OCI-LY7 (cell line): ENCODE measurements around the gene JPT2. TPM values are rescaled to one million over a fixed set of nuclear protein-coding genes. Genes with fewer than 3 reads are reported as not detected.

ENCODE experiments used
- BruUV-seq: library from RNA; stranded (reverse); fragments of 400-500 nt; replicated peaks from 2 replicates; lab custom pipeline; 2021; lab: Mats Ljungman, UMichigan
- CTCF ChIA-PET: fragments of 300-600 bp; sonication (Branson Sonifier 250); formaldehyde crosslinking; loops from one replicate; lab custom pipeline; 2022; ENCODE audit warnings: antibody characterized with exemption; ENCODE audit not compliant: unreplicated experiment; lab: Charles Lee
- POLR2A ChIA-PET: fragments of 300-600 bp; sonication (Branson Sonifier 250); formaldehyde crosslinking; loops from one replicate; lab custom pipeline; 2022; ENCODE audit warnings: antibody characterized with exemption; lab: Charles Lee
- DNase-seq: peaks from one replicate; pipeline ENCODE4 v3.0.0-alpha.2; 2015; ENCODE audit warnings: low spot score
- H2AFZ ChIP-seq: fragments of 200-600 bp; sonication (generic), shearing (Covaris generic); 2 replicates; pipeline ENCODE4 v1.6.1; 2014; ENCODE audit warnings: mild to moderate bottlenecking, antibody characterized with exemption, low read length, moderate library complexity
- H3K27ac ChIP-seq: fragments of 200-600 bp; sonication (generic); 2 replicates; pipeline ENCODE4 v1.5.1; 2014; ENCODE audit warnings: mixed run types, low read depth, mild to moderate bottlenecking, moderate library complexity, low read length, inconsistent platforms; ENCODE audit not compliant: poor library complexity, severe bottlenecking
- H3K36me3 ChIP-seq: fragments of 200-600 bp; sonication (generic); 2 replicates; pipeline ENCODE4 v1.6.1; 2014; ENCODE audit warnings: mild to moderate bottlenecking, antibody characterized with exemption, low read length, moderate library complexity, mixed read lengths; ENCODE audit not compliant: insufficient read depth
- H3K4me1 ChIP-seq: fragments of 200-600 bp; sonication (generic); 2 replicates; pipeline ENCODE4 v1.5.1; 2014; ENCODE audit warnings: mild to moderate bottlenecking, low read length; ENCODE audit not compliant: insufficient read depth, poor library complexity, severe bottlenecking
- H3K4me2 ChIP-seq: fragments of 200-600 bp; sonication (generic); 2 replicates; pipeline ENCODE4 v1.6.1; 2014; ENCODE audit warnings: mild to moderate bottlenecking, low read length
- H3K4me3 ChIP-seq: fragments of 200-600 bp; sonication (generic); 2 replicates; pipeline ENCODE4 v1.5.1; 2014; ENCODE audit warnings: mild to moderate bottlenecking, low read depth, low read length; ENCODE audit not compliant: poor library complexity, severe bottlenecking
- H3K79me2 ChIP-seq: fragments of 200-600 bp; sonication (generic); 2 replicates; pipeline ENCODE4 v1.6.1; 2016; ENCODE audit warnings: low read depth, mild to moderate bottlenecking, low read length, moderate library complexity, mixed read lengths; ENCODE audit not compliant: insufficient read depth
- H3K9me2 ChIP-seq: fragments of 200-600 bp; sonication (generic); 2 replicates; pipeline ENCODE4 v1.6.1; 2016; ENCODE audit warnings: mild to moderate bottlenecking, low read length, mixed read lengths; ENCODE audit not compliant: insufficient read depth
- H3K9me3 ChIP-seq: fragments of 200-600 bp; sonication (generic); 2 replicates; pipeline ENCODE4 v1.6.1; 2014; ENCODE audit warnings: mild to moderate bottlenecking, mixed run types, low read length, mixed read lengths
- H4K20me1 ChIP-seq: fragments of 200-600 bp; sonication (generic); 2 replicates; pipeline ENCODE4 v1.6.1; 2014; ENCODE audit warnings: mild to moderate bottlenecking, antibody characterized with exemption, low read length, moderate library complexity, mixed read lengths; ENCODE audit not compliant: insufficient read depth
- EZH2phosphoT487 ChIP-seq: fragments of 200-600 bp; sonication (generic); IDR thresholded peaks from 2 replicates; pipeline ENCODE4 v1.6.1; 2018; ENCODE audit warnings: low read depth, borderline replicate concordance, mild to moderate bottlenecking, mixed run types, antibody characterized with exemption, low read length, moderate library complexity, mixed read lengths
- intact Hi-C: fragments of 100-400 bp; cut with micrococcal nuclease; formaldehyde crosslinking; loops from one replicate; pipeline ENCODE4 v1.10.0; 2022; ENCODE audit not compliant: unreplicated experiment
- total RNA-seq, 2 experiments: library from RNA; depleted of rRNA in 1 of 2; stranded (reverse); fragments of >200 nt in 1 of 2; shearing (Covaris generic) in 1 of 2; gene quantifications; 2 replicates each; pipeline ENCODE4 v1.2.3, GENCODE V29; 2014 to 2022
- TF ChIP-seq, protein P1 (sequence below): fragments of 200-600 bp; sonication (generic); conservative IDR thresholded peaks from 2 replicates; pipeline ENCODE4 v1.5.1; 2014; ENCODE audit warnings: mild to moderate bottlenecking, antibody characterized with exemption, low read length, moderate library complexity, mixed read lengths

JPT2 gene
- total RNA-seq, 2 experiments from 2014 or later, result 67.4 to 75.2 TPM

GRCh38 chr16:1740781-1741490, 62.9 kb downstream of the JPT2 start:
- no peak for DNase-seq
- CTCF ChIA-PET, result no interaction called here
- no peak overlapping the region for H3K4me2 ChIP-seq
- no TSS peak for BruUV-seq
- TF ChIP-seq EZH2phosphoT487, result no peak
- TF ChIP-seq, protein P1, sequence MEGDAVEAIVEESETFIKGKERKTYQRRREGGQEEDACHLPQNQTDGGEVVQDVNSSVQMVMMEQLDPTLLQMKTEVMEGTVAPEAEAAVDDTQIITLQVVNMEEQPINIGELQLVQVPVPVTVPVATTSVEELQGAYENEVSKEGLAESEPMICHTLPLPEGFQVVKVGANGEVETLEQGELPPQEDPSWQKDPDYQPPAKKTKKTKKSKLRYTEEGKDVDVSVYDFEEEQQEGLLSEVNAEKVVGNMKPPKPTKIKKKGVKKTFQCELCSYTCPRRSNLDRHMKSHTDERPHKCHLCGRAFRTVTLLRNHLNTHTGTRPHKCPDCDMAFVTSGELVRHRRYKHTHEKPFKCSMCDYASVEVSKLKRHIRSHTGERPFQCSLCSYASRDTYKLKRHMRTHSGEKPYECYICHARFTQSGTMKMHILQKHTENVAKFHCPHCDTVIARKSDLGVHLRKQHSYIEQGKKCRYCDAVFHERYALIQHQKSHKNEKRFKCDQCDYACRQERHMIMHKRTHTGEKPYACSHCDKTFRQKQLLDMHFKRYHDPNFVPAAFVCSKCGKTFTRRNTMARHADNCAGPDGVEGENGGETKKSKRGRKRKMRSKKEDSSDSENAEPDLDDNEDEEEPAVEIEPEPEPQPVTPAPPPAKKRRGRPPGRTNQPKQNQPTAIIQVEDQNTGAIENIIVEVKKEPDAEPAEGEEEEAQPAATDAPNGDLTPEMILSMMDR, result no peak
- H3K9me2 ChIP-seq, result no peaks in the 10 kb centered on the region
- H3K4me3 ChIP-seq, result no peak overlapping the region
- no peak overlapping the region for H3K27ac ChIP-seq
- no peaks in the 10 kb centered on the region for H3K79me2 ChIP-seq
- intact Hi-C loops, result no loop called here
- H3K4me1 ChIP-seq, result no peaks in the 10 kb centered on the region
- peaks cover 15% of the 10 kb centered on the region; the same call in 1 of the 2 replicates for H3K9me3 ChIP-seq
- no peaks in the 10 kb centered on the region for H4K20me1 ChIP-seq
- POLR2A ChIA-PET, result no interaction called here
- H3K36me3 ChIP-seq, result peaks cover 26% of the 10 kb centered on the region; the same call in 1 of the 2 replicates
- H2AFZ ChIP-seq, result no peak overlapping the region

- no peak for DNase-seq
- POLR2A ChIA-PET, result no interaction called here
- H3K79me2 ChIP-seq, result no peaks in the 10 kb centered on the region
These were observed 63.6 kb downstream of the JPT2 start for GRCh38 chr16:1741553-1742165.

More at GRCh38 chr16:1741553-1742165, 63.6 kb downstream of the JPT2 start:
- Histone ChIP-seq H2AFZ (no peak overlapping the region), H3K36me3 (peaks cover 27% of the 10 kb centered on the region; the same call in 1 of the 2 replicates), H3K27ac (no peak overlapping the region), H3K4me2 (no peak overlapping the region), H3K9me3 (peaks cover 12% of the 10 kb centered on the region; the same call in 1 of the 2 replicates), H3K4me3 (no peak overlapping the region), H3K4me1 (no peaks in the 10 kb centered on the region), H3K9me2 (no peaks in the 10 kb centered on the region), H4K20me1 (no peaks in the 10 kb centered on the region)
- CTCF ChIA-PET, result no interaction called here
- intact Hi-C loops, result no loop called here
- TF ChIP-seq EZH2phosphoT487, result no peak
- TF ChIP-seq, protein P1, result no peak
- BruUV-seq, result no TSS peak
